Measurements from ENCODE around the gene PIAS1. TPM values are rescaled to one million over a fixed set of nuclear protein-coding genes. Genes with fewer than 3 reads are reported as not detected.

PIAS1 gene
- total RNA-seq, 4 donors from 2014 or later = 61.8 to 106 (median 86.3) TPM

DNA sequence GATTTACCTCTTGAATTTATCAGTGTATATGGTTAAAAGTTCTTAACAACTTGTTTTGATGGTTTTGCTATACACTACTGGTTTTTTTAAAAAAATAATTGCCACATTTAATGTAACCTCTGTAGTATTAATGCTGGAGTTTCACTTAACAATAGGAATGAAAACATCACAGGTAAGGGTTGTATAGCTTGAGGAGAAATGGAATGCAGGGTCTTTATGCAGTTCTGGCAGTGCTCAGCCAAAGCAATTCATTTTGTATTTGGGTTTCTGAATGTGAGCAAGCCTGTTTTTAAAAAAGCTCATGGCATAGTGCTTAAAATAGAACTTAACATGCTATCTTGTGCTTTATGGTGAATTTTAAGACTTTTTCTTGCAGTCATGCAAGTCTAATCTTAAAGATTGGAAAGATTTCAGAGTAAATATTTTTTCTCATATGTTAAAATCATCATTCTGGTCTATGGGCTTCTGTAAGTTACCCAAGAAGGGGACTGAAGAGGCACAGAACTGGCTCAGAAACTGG lies 8.9 kb downstream of the PIAS1 start:
- Histone ChIP-seq H3K36me3 (peaks cover 0 to 3% (median 0%) of the 10 kb centered on the region in 3 donors), H3K9me3 (no peaks in the 10 kb centered on the region), H3K27me3 (no peaks in the 10 kb centered on the region), H3K4me1 (peaks cover 0 to 52% (median 17%) of the 10 kb centered on the region in 4 donors), H3K27ac (no peak overlapping the region), H3K4me3 (no peak overlapping the region)
- no peak for DNase-seq (ENCODE audit: low spot score in 2 of 2)
- TF ChIP-seq, protein P1, sequence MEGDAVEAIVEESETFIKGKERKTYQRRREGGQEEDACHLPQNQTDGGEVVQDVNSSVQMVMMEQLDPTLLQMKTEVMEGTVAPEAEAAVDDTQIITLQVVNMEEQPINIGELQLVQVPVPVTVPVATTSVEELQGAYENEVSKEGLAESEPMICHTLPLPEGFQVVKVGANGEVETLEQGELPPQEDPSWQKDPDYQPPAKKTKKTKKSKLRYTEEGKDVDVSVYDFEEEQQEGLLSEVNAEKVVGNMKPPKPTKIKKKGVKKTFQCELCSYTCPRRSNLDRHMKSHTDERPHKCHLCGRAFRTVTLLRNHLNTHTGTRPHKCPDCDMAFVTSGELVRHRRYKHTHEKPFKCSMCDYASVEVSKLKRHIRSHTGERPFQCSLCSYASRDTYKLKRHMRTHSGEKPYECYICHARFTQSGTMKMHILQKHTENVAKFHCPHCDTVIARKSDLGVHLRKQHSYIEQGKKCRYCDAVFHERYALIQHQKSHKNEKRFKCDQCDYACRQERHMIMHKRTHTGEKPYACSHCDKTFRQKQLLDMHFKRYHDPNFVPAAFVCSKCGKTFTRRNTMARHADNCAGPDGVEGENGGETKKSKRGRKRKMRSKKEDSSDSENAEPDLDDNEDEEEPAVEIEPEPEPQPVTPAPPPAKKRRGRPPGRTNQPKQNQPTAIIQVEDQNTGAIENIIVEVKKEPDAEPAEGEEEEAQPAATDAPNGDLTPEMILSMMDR (IDR thresholded peaks at IDR 0.05) = no peak
- TF ChIP-seq EP300 (IDR thresholded peaks at IDR 0.05) = no peak
- TF ChIP-seq POLR2A (IDR thresholded peaks at IDR 0.05) = no peak

DNA sequence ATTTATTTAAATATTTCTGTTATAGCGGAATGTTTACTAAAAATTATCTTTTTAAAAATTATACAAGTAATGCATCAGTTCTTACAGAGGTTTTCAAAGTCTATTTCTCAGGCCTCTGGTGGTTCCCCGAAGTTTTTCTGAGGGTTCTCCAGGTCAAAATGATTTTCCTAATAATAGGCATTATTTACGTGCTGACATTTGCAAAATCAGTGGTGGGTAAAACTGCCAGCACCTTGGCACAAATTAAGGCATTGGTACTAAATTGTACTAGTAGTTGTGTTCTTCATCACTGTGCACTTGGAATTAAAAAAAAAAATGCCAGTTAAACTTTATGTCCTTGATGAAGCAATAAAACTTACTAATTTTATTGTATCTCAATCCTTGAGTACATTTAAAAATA lies 9.5 kb downstream of the PIAS1 start:
- H3K9me3 ChIP-seq = no peaks in the 10 kb centered on the region
- H3K36me3 ChIP-seq = peaks cover 0 to 9% (median 0%) of the 10 kb centered on the region in 3 donors
- WGBS, 2 donors = 85 to 91% methylated on average over 3 of the region's 3 CpGs
- TF ChIP-seq, protein P1 (IDR thresholded peaks at IDR 0.05) = no peak
- no peak for TF ChIP-seq POLR2A (IDR thresholded peaks at IDR 0.05)
- no peak for TF ChIP-seq EP300 (IDR thresholded peaks at IDR 0.05)
- no peak overlapping the region for H3K27ac ChIP-seq
- no peaks in the 10 kb centered on the region for H3K27me3 ChIP-seq
- peaks cover 0 to 46% (median 12%) of the 10 kb centered on the region in 4 donors for H3K4me1 ChIP-seq
- DNase-seq (ENCODE audit: low spot score in 2 of 2) = no peak
- no peak overlapping the region for H3K4me3 ChIP-seq

DNA sequence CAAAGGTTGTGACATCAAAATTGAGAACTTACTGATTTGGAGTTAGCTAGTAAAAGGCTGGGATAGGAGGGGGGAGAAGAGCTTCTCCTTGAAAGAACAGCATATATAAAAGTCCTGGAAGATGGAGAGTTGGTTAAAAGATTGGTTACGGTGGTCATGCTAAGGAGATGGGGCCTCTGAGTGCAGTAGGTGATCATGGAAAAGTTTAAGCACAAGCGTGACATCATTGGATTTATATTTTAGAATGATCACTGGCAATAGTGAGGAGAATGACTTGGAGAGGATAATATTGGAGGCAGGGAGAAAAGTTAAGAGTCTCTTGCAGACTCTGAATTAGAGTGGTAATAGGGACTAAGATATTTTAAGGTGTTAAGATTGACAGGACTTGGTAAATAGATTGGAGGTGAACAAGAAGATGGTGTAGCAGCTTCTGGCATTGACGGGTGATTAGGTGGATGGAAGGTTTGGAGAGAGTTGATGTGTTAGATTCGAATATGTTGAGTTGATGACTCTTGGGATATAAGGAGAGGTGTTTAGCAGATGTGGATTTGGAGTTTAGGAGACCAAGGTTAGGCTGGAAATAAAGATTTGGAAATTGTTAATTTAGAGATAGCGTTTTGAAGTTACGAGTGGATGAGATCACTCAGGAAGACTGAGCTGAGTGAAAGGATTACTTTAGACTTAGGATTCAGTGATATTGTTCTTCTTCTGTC lies 19.6 kb downstream of the PIAS1 start:
- Histone ChIP-seq H3K4me3 (no peak overlapping the region), H3K27me3 (no peaks in the 10 kb centered on the region), H3K9me3 (no peaks in the 10 kb centered on the region), H3K36me3 (no peaks in the 10 kb centered on the region), H3K27ac (no peak overlapping the region), H3K4me1 (peaks cover 0 to 53% (median 10%) of the 10 kb centered on the region in 4 donors)
- WGBS, 2 donors = 86 to 90% methylated on average over 6 of the region's 6 CpGs
- TF ChIP-seq, protein P1 (IDR thresholded peaks at IDR 0.05) = no peak
- TF ChIP-seq POLR2A (IDR thresholded peaks at IDR 0.05) (no peak), EP300 (IDR thresholded peaks at IDR 0.05) (no peak)
- no peak for DNase-seq (ENCODE audit: low spot score in 2 of 2)

DNA sequence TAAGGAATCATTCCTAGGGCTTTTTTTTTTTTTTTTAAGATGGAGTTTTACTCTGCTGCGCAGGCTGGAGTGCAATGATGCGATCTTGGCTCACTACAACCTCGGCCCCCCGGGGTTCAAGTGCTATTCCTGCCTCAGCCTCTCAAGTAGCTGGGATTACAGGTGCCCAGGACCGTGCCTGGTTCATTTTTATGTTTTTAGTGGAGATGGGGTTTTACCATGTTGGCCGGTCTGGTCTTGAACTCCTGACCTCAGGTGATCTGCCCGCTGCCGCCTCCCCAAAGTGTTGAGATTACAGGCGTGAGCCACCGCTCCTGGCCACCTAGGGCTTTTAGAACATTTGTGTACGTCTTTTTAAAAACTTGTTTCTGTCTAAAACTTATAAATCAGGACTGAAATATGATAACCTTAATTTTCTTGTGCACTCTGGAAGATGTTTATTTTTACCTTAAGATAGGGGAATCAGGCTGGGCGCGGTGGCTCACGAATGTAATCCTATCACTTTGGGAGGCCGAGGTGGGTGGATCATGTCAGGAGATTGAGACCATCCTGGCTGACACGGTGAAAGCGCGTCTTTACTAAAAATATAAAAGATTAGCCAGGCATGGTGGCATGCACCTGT lies 21.8 kb downstream of the PIAS1 start:
- no peak for DNase-seq (ENCODE audit: low spot score in 2 of 2)
- WGBS, 2 donors = 96% methylated on average over 18 of the region's 18 CpGs
- Histone ChIP-seq H3K27me3 (no peaks in the 10 kb centered on the region), H3K4me3 (no peak overlapping the region), H3K4me1 (peaks cover 0 to 57% (median 14%) of the 10 kb centered on the region in 4 donors), H3K27ac (no peak overlapping the region), H3K9me3 (no peaks in the 10 kb centered on the region), H3K36me3 (no peaks in the 10 kb centered on the region)
- TF ChIP-seq, protein P1 (IDR thresholded peaks at IDR 0.05) = no peak
- TF ChIP-seq EP300 (IDR thresholded peaks at IDR 0.05) (no peak), POLR2A (IDR thresholded peaks at IDR 0.05) (no peak)

DNA sequence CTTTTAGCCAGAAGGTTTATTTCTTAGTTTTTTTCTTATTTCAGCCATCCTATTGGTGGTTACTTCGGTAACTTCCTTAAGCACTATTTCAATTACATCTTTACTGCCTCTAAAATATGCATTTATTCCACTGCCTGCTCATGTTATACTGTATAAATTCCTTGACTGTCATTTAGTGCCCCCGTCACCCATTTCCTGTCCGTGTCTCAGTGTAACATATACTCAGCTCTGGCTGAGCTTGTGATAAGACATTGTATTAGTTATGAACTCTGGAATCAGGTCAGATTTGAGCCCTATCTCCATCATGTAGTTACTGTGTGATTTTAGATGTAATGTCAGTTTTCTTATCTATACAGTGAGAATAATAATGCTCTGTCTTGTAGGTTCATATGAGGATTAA lies 24.2 kb downstream of the PIAS1 start:
- TF ChIP-seq, protein P1 (IDR thresholded peaks at IDR 0.05) = no peak
- TF ChIP-seq POLR2A (IDR thresholded peaks at IDR 0.05) (no peak), EP300 (IDR thresholded peaks at IDR 0.05) (no peak)
- Histone ChIP-seq H3K27me3 (no peaks in the 10 kb centered on the region), H3K4me1 (peaks cover 0 to 75% (median 26%) of the 10 kb centered on the region in 4 donors), H3K27ac (no peak overlapping the region), H3K36me3 (no peaks in the 10 kb centered on the region), H3K9me3 (no peaks in the 10 kb centered on the region), H3K4me3 (no peak overlapping the region)
- no peak for DNase-seq (ENCODE audit: low spot score in 2 of 2)
- WGBS, 2 donors = 52 to 57% methylated on average over 3 of the region's 3 CpGs

Data from tibial nerve (tissue), 4 donors.